GM19468 (cell line): ENCODE results near the gene SDCCAG8.

ENCODE experiments used
- ATAC-seq: cut with Tn5 transposase; IDR thresholded peaks from one replicate; pipeline ENCODE4 v1.9.1; 2021; ENCODE audit warnings: mild to moderate bottlenecking, moderate library complexity, moderate number of reproducible peaks; ENCODE audit not compliant: unreplicated experiment; ENCODE audit errors: extremely low read depth

The SDCCAG8 gene

GRCh38 chr1:243493156-243494129, 237.6 kb downstream of the SDCCAG8 start:
- no peak for ATAC-seq

GRCh38 chr1:243494741-243495431, 239.0 kb downstream of the SDCCAG8 start:
- no peak for ATAC-seq

GRCh38 chr1:243495442-243496186, 239.8 kb downstream of the SDCCAG8 start:
- ATAC-seq, result no peak

- ATAC-seq, result no peak
Observed at GRCh38 chr1:243496187-243496646, 240.4 kb downstream of the SDCCAG8 start.

GRCh38 chr1:243496806-243497205, 241.0 kb downstream of the SDCCAG8 start:
- no peak for ATAC-seq

GRCh38 chr1:243497939-243498681, 242.3 kb downstream of the SDCCAG8 start:
- no peak for ATAC-seq

GRCh38 chr1:243499248-243499647, 243.4 kb downstream of the SDCCAG8 start:
- ATAC-seq, result no peak

GRCh38 chr1:243499711-243500110, 243.9 kb downstream of the SDCCAG8 start:
- ATAC-seq, result no peak

- no peak for ATAC-seq
Observed at GRCh38 chr1:243500512-243500911, 244.7 kb downstream of the SDCCAG8 start.

GRCh38 chr1:243501002-243501401, 245.2 kb downstream of the SDCCAG8 start:
- ATAC-seq, result no peak

- no peak for ATAC-seq
Observed at GRCh38 chr1:243503155-243503554, 247.3 kb downstream of the SDCCAG8 start.

GRCh38 chr1:243505986-243506689, 250.3 kb downstream of the SDCCAG8 start:
- ATAC-seq, result no peak

- no peak for ATAC-seq
Observed at GRCh38 chr1:243507001-243507671, 251.3 kb downstream of the SDCCAG8 start.

GRCh38 chr1:243507672-243508302, 251.9 kb downstream of the SDCCAG8 start:
- ATAC-seq, result no peak

- peak; percentile 61 for ATAC-seq
Observed at GRCh38 chr1:243508303-243508713, 252.5 kb downstream of the SDCCAG8 start.

GRCh38 chr1:243508943-243509342, 253.1 kb downstream of the SDCCAG8 start:
- ATAC-seq, result no peak

- no peak for ATAC-seq
Observed at GRCh38 chr1:243510928-243511327, 255.1 kb downstream of the SDCCAG8 start.
